Endothelial cell of umbilical vein (primary cell): ENCODE results near the gene PRUNE2. TPM values are rescaled to one million over a fixed set of nuclear protein-coding genes. Genes with fewer than 3 reads are reported as not detected.

Experiments
- BruUV-seq: library from RNA; stranded (reverse); fragments of 400-500 nt; replicated peaks from 2 replicates; lab custom pipeline; 2021; lab: Mats Ljungman, UMichigan
- CTCF ChIA-PET: fragments of 300-600, 350-600 bp; sonication (Branson Sonifier 250); formaldehyde crosslinking; loops from one replicate; lab custom pipeline; 2021; ENCODE audit warnings: antibody characterized with exemption, inconsistent platforms; lab: Charles Lee
- POLR2A ChIA-PET: fragments of 300-600, 350-600 bp; sonication (Branson Sonifier 250); formaldehyde crosslinking; loops from one replicate; lab custom pipeline; 2021; ENCODE audit warnings: antibody characterized with exemption, inconsistent platforms; lab: Charles Lee
- DNase-seq: peaks from one replicate; pipeline ENCODE4 v3.0.0-alpha.2; 2011; ENCODE audit warnings: low read depth, low spot score
- FAIRE-seq: peaks from 2 replicates; lab custom pipeline; 2011; peaks lifted over from hg19 to GRCh38; lab: Jason Lieb, UNC
- H2AFZ ChIP-seq: 2 replicates; pipeline ENCODE4 v1.6.0; 2012; ENCODE audit warnings: low read depth, low read length, control low read depth, inconsistent platforms
- H3K27ac ChIP-seq: 2 replicates; pipeline ENCODE4 v1.5.1; 2011; ENCODE audit warnings: low read depth, mild to moderate bottlenecking, control low read depth, low read length, moderate library complexity; ENCODE audit not compliant: insufficient read depth
- H3K27me3 ChIP-seq, 2 experiments: 2 replicates each; pipeline versions ENCODE4 v1.6.0 to v1.6.1; 2011; ENCODE audit warnings: low read length in 2 of 2, mixed read lengths in 1 of 2; ENCODE audit not compliant: control insufficient read depth in 2 of 2, insufficient read depth in 2 of 2
- H3K36me3 ChIP-seq, 2 experiments: 2 replicates in 1 of 2; 3 replicates in 1 of 2; pipeline ENCODE4 v1.5.1; 2011; ENCODE audit warnings: low read length in 2 of 2, mild to moderate bottlenecking in 1 of 2, moderate library complexity in 1 of 2; ENCODE audit not compliant: control insufficient read depth in 2 of 2, insufficient read depth in 2 of 2; ENCODE audit errors: extremely low read depth in 1 of 2
- H3K4me1 ChIP-seq: 3 replicates; pipeline ENCODE4 v1.5.1; 2011; ENCODE audit warnings: mild to moderate bottlenecking, low read length; ENCODE audit not compliant: control insufficient read depth, insufficient read depth; ENCODE audit errors: extremely low read depth
- H3K4me2 ChIP-seq: 2 replicates; pipeline ENCODE4 v1.6.1; 2011; ENCODE audit warnings: low read length, control low read depth, mixed read lengths; ENCODE audit not compliant: insufficient read depth
- H3K4me3 ChIP-seq, 3 experiments: fragments of 200-600 bp in 1 of 3; sonication (generic), shearing (Covaris generic) in 1 of 3; replicated peaks in 1 of 3; 2 replicates each; pipeline ENCODE4 v1.5.1; 2011 to 2016; ENCODE audit warnings: control low read depth in 3 of 3, low read length in 3 of 3, mild to moderate bottlenecking in 2 of 3, inconsistent platforms in 1 of 3, low read depth in 1 of 3, moderate library complexity in 1 of 3; ENCODE audit not compliant: insufficient read depth in 1 of 3
- H3K79me2 ChIP-seq: 2 replicates; pipeline ENCODE4 v1.6.0; 2012; ENCODE audit warnings: low read length, inconsistent platforms; ENCODE audit not compliant: control insufficient read depth, insufficient read depth
- H3K9ac ChIP-seq: replicated peaks from 2 replicates; pipeline ENCODE3; 2011; ENCODE audit warnings: low read length, control low read depth; ENCODE audit not compliant: insufficient read depth; ENCODE audit errors: extremely low read depth
- H3K9me1 ChIP-seq: replicated peaks from 3 replicates; pipeline ENCODE4 v1.6.0; 2011; ENCODE audit warnings: mild to moderate bottlenecking, low read length; ENCODE audit not compliant: control insufficient read depth, insufficient read depth; ENCODE audit errors: extremely low read depth
- H3K9me3 ChIP-seq: replicated peaks from 2 replicates; pipeline ENCODE4 v1.5.1; 2012; ENCODE audit warnings: low read length, inconsistent platforms; ENCODE audit not compliant: control insufficient read depth, insufficient read depth
- H4K20me1 ChIP-seq: replicated peaks from 2 replicates; pipeline ENCODE3; 2011; ENCODE audit warnings: mild to moderate bottlenecking, low read length; ENCODE audit not compliant: control insufficient read depth, insufficient read depth; ENCODE audit errors: extremely low read depth
- EZH2 ChIP-seq: IDR thresholded peaks from 2 replicates; pipeline ENCODE4 v1.6.1; 2012; ENCODE audit warnings: borderline replicate concordance, low read depth, mild to moderate bottlenecking, moderate library complexity, low read length, inconsistent platforms; ENCODE audit not compliant: severe bottlenecking
- FOS ChIP-seq: IDR thresholded peaks from 2 replicates; pipeline ENCODE4 v1.6.1; 2011; ENCODE audit warnings: mild to moderate bottlenecking, low read length, moderate library complexity, borderline replicate concordance; ENCODE audit not compliant: insufficient read depth
- GATA2 ChIP-seq: IDR thresholded peaks from 2 replicates; pipeline ENCODE4 v1.7.0; 2011; ENCODE audit warnings: low read depth, mild to moderate bottlenecking, moderate library complexity, mixed read lengths, low read length; ENCODE audit not compliant: insufficient read length, insufficient read depth
- JUN ChIP-seq: IDR thresholded peaks from 2 replicates; pipeline ENCODE4 v1.6.1; 2011; ENCODE audit warnings: borderline replicate concordance, low read depth; ENCODE audit not compliant: insufficient read length, insufficient read depth
- POLR2A ChIP-seq: IDR thresholded peaks from 2 replicates; pipeline ENCODE4 v1.6.1; 2012; ENCODE audit warnings: low read depth, mild to moderate bottlenecking, control low read depth, low read length
- POLR2AphosphoS5 ChIP-seq: IDR thresholded peaks from 2 replicates; pipeline ENCODE4 v1.6.1; 2012; ENCODE audit warnings: low read depth, mild to moderate bottlenecking, control low read depth, low read length, moderate library complexity; ENCODE audit not compliant: insufficient read depth
- dilution Hi-C: fragments of 300-500 bp; cut with MboI; formaldehyde crosslinking; loops from one replicate; pipeline ENCODE4 v1.15.0; 2019; ENCODE audit warnings: low sequenced_read_pairs; ENCODE audit not compliant: extremely low pct_ligation_motif_present
- intact Hi-C: fragments of 100-400 bp; cut with micrococcal nuclease; formaldehyde crosslinking; loops from one replicate; pipeline ENCODE4 v1.10.0; 2022
- polyA plus RNA-seq, 4 experiments: library from polyadenylated mRNA; depleted of rRNA in 3 of 4; stranded (reverse) in 3 of 4; unstranded in 1 of 4; fragments of >200 nt; gene quantifications; 2 replicates each; pipeline versions ENCODE4 v1.2.1 to v1.2.3, GENCODE V29; 2011 to 2012; ENCODE audit warnings: missing spikeins in 1 of 4
- total RNA-seq: library from RNA; stranded (reverse); gene quantifications from 2 replicates; pipeline ENCODE4 v1.2.3, GENCODE V29; 2021
- TF ChIP-seq, protein P1 (sequence below), 2 donors: IDR thresholded peaks; 1 replicate in 1 of 2; 2 replicates in 1 of 2; pipeline ENCODE4 v1.5.1; 2011; ENCODE audit warnings: low read length in 2 of 2, mild to moderate bottlenecking in 2 of 2, moderate library complexity in 2 of 2, control low read depth in 1 of 2, inconsistent platforms in 1 of 2, low read depth in 1 of 2; ENCODE audit not compliant: insufficient read depth in 1 of 2; ENCODE audit errors: extremely low read depth in 1 of 2

The PRUNE2 gene
- total and polyA plus RNA-seq, 2 donors (not counting 3 experiments of a cell fraction or from before 2014, with no cell fraction given): 15.8 to 21.7 TPM

DNA sequence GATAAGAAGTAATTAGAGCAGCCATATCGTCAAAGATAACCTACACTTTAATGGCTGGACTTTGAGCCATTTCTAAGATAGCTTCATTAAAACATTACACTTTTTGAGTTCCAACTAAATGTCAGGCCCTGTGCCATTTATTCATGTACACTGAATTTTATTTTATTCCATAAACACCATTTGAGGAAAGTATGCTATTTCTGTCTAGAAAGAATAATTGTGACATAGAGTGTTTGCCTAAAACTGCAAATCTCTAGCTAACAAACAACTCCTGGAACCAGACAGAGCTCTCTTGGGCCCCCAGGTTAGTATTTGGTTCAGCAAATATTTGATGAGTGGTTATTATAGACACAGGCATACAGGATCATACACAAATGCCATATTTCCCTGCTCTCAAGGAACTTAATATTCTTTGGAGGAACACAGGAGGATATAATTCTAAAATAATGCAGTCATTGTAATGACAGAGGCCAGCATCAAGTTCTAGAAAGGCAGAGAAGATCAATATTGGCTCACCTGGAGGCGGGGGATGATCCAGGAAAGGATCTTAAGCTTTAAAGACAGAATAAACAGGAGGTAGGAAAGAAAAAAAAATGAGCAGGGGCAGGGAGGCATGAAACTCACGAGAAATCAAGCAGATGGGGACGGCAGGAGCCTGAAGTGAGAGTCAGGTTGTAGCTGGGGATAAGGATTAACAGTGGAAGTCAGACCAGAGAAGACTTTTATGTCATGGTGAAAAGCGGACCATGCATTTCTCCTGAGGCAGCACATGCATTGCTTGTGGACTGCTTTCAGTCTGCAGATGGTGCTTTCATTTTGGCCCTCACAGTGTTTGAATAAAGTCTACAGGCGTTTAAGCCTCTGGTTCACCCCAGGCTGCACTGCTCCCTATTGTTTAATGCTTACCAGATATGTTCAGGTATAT is 319.3 kb downstream of the PRUNE2 start:
- POLR2A ChIA-PET: no interaction called here
- intact Hi-C loops (no loop called here), dilution Hi-C loops (no loop called here)
- BruUV-seq: no TSS peak
- Histone ChIP-seq H4K20me1 (no peaks in the 10 kb centered on the region), H3K9ac (no peak overlapping the region), H3K27me3 (peaks cover 0 to 1% of the 10 kb centered on the region in 2 experiments), H2AFZ (no peak overlapping the region), H3K36me3 (no peaks in the 10 kb centered on the region), H3K4me2 (no peak overlapping the region), H3K9me1 (no peaks in the 10 kb centered on the region), H3K9me3 (no peaks in the 10 kb centered on the region), H3K4me3 (no peak overlapping the region), H3K4me1 (no peaks in the 10 kb centered on the region), H3K79me2 (no peaks in the 10 kb centered on the region), H3K27ac (no peak overlapping the region)
- TF ChIP-seq, protein P1, sequence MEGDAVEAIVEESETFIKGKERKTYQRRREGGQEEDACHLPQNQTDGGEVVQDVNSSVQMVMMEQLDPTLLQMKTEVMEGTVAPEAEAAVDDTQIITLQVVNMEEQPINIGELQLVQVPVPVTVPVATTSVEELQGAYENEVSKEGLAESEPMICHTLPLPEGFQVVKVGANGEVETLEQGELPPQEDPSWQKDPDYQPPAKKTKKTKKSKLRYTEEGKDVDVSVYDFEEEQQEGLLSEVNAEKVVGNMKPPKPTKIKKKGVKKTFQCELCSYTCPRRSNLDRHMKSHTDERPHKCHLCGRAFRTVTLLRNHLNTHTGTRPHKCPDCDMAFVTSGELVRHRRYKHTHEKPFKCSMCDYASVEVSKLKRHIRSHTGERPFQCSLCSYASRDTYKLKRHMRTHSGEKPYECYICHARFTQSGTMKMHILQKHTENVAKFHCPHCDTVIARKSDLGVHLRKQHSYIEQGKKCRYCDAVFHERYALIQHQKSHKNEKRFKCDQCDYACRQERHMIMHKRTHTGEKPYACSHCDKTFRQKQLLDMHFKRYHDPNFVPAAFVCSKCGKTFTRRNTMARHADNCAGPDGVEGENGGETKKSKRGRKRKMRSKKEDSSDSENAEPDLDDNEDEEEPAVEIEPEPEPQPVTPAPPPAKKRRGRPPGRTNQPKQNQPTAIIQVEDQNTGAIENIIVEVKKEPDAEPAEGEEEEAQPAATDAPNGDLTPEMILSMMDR (IDR thresholded peaks at IDR 0.05; ENCODE audit: extremely low read depth in 1 of 2, insufficient read depth in 1 of 2, low read depth in 1 of 2, low read length in 2 of 2): no peak
- no peak for TF ChIP-seq GATA2
- TF ChIP-seq JUN: no peak
- TF ChIP-seq EZH2: no peak
- no peak for TF ChIP-seq POLR2AphosphoS5
- TF ChIP-seq POLR2A: no peak
- TF ChIP-seq FOS: no peak
- FAIRE-seq (no peak), DNase-seq (no peak)
- CTCF ChIA-PET: no interaction called here
